ENCODE results near the gene GRIK4.

The GRIK4 gene

DNA sequence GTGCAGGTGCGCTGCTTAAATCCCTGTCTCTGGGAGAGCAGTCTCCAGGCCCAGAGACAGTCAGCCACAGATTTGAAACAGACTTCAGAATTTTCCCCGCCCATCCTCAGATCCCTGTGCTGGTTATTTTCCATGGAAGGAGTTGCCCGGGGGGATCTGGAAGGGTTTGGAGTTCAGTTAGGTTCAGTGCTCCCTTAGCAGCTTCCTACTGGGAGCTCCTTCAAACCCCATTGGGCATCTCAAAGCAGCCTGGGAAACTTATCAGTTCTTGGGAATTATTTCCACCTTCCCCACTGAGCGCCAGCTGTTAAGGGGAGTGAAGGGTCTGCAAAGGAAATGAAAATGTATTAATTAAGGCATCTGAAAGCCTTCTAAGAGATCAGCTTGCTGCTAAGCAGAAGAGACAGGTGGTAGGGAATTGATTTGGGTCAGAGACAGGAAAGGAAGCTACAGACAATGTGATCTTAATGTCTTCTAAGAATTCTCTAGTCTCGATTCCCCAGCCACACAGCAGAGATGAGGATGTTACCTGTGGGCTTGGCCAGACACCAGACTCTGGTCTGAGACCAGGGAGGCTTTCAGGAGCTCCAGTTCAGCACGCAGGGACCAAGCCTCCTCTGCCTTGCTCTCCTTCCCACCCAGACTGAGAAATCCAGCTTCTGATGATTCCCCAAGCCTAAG lies 406.2 kb downstream of the GRIK4 start:
- DNase-seq (ENCODE audit: low read depth): no peak

DNA sequence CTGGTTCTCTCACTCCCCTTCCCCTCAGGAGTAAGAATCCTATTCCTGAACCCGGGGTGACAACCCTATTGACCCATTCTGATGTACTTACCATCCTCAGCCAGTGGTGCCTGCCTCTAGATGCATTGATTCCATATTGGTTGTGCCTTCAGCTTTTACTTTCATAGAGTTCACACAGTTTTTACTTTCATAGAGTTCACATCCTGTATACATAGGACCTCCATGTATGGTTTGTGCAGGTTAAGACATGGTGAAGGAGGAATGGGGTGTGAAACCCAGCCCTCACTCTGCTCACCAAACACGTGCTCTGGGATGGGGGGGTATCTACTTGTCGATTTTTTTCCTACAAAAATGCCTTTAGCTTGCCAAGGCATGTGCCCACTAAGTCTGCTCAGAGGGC lies 406.7 kb downstream of the GRIK4 start:
- no peak for DNase-seq (ENCODE audit: low read depth)

DNA sequence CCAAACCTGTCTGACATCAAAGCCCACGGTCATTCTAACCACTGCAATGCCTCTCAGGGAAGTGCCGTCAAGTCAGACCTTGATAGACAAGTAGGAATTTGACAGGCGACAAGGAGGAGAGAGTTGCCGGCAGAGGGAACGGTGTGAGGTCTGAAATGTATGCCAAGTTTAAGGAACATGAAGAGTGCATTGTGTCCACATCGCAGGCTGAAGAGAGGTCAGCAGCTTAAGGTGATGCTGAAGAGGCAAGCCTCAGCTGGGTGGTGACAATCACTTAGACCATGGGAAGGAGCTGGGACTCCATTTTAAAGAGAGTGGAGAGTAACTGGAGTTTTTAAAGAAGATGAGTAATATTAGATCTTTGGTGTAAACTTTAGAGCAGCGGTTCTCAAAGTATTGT lies 407.5 kb downstream of the GRIK4 start:
- DNase-seq (ENCODE audit: low read depth): no peak

DNA sequence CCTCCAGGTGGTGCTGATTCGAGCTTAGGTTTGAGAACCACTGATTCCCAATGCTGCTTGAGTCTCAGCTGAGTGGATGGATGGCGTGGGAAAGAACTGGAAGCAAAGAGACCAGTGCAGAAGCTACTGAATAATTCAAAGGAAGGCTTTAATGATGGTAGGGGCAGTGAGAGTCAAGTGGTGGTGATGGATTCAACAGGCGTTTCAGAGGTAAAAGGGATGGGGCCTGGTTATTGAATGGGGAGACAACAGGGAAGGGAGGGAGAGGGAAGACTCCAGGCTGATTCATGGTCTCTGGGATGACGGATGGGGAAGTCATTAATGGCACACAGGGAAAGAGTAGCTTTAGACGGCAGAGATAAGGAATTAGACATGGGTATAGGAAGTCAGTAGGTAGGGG lies 408.0 kb downstream of the GRIK4 start:
- DNase-seq (ENCODE audit: low read depth): no peak

DNA sequence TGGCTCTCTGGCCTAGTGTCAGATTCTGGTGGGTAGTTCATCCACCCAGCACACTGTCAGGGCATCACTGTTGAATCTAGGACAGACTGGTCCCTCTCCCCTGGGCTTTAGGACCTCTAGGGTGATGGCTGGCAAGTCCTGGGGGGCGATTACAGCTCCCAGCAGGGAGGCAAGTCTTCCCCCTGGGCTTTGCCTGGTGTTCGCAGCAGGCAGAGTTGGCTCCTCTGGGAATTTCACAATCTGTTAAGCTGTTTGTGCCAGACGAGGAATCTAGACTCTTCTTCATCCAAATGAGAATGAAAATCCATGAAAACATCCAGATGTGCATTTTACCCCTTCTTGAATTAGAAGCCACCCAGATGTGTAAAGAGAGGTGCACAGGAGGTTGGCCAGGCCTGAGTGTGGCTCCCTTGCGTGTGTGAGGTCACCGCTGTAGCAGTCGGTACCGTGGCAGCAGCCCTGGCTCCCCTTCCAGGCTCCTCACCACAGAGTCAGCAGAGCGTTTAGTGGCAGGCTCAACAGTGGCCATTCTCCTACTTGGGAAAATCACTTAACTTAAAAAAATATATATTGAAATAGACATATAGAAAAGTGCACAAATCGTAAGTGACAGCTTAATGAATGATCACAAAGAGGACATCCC lies 412.4 kb downstream of the GRIK4 start:
- DNase-seq (ENCODE audit: low read depth): no peak

DNA sequence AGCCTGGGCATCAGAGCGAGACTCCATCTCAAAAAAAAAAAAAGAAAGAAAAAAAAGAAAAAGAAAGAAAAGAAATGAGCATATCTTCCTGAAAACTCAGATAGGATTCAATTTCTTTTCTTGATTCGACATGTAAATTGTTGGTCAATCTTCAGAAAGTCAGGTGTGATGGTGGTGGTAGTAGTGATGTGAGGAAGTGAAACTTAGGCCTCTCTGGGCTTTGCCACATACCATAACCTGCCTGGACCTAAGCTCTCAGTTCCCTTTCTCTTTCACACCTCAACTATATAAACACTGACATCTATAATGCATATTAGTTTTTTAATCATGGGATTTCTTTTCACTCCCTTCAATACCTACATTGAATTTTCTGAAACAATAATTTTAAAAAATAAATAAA lies 414.4 kb downstream of the GRIK4 start:
- DNase-seq (ENCODE audit: low read depth): no peak

DNA sequence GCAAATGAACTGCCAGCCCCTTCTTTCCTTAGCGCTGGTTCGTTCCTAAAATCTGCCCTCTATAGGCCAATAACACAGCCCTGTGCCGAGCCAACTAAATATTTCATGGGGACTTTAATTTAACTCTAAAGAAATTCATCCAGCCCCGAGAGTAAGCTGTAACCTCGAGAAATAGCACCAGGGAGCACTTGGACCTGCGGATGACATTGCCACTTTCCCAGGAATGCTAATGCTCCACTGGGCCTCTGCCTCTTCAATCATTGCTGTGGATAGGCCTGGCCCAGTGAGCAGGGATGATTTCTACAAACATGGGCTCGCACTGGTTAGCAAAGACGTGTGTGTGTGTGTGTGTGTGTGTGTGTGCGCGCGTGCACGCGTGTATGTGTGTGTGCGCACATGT lies 417.1 kb downstream of the GRIK4 start:
- no peak for DNase-seq (ENCODE audit: low read depth)

DNA sequence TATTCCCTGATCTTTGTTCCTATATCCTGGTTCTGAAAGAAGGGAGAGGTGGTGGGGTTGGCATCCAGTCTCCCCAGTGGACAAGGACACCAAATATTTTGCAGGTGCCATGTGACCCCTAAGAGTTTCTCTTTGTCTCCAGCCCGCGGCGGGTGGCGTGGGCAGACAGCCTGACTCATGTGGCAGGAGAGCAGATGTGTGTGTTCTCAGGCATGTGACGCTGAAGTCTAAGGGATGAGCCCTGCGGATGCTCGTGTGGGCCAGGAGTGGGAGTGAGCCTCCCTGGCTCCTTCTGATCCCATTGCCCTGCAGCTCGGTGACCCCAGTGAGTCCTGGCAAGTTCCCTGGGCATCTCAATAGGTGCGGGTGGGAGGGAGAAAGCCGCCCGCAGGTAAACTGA lies 417.5 kb downstream of the GRIK4 start:
- no peak for DNase-seq (ENCODE audit: low read depth)

DNA sequence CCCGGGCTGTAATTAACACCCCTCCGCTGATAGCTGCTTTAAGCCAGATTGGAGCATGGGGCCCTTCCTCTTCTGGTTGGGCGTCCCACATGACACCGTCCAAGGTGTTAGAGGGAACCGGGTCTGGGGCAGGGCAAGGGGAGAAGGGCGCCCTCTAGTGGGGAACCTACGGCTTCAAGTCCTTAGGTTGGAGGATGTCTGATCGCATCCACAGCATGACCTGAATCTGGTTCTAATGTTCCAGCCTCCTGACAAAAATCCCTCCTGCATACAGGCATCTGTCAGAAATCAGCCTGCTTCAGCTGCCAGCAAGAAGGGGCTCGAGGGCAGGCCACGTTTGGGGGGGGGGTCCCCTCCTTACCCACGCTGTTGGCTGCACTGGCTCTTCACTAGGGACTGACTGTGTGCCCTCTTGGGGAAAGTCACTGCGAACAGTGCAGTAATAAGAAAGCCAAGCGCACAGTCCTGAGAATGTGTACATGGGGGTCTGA lies 418.2 kb downstream of the GRIK4 start:
- no peak for DNase-seq (ENCODE audit: low read depth)

DNA sequence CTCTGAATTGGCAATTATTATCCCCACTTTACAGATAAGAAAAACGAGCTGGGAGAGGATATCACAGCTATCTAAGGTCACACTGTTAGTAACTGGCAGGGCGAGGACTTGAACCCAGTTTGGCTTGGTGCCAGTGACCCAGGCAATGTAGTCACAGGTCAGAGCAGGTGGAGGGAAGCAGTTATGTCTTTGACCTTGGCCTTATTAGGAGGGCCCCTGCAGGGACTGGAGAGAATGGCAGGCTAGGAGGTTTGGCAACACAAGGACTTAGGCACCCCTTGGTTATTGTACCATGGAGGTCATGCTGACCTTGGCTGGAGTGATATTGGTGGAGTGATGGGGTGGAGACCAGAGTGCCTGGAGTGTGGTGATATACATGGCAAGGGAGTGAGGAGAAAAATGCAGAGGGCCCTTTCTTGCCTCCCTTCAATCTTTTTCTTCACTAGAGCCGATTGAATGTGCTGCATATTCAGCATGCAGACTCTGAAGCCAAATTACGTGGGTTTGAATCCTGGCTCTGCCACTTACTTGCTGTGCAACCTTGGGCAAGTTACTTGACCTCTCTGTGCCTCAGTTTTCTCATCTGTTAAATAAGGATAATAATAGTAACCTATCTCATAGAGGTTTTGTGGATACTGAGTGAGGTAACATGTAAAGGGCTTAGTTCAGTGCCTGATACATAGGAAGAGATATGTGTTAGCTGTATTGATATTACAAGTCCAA lies 419.7 kb downstream of the GRIK4 start:
- DNase-seq (ENCODE audit: low read depth): no peak

DNA sequence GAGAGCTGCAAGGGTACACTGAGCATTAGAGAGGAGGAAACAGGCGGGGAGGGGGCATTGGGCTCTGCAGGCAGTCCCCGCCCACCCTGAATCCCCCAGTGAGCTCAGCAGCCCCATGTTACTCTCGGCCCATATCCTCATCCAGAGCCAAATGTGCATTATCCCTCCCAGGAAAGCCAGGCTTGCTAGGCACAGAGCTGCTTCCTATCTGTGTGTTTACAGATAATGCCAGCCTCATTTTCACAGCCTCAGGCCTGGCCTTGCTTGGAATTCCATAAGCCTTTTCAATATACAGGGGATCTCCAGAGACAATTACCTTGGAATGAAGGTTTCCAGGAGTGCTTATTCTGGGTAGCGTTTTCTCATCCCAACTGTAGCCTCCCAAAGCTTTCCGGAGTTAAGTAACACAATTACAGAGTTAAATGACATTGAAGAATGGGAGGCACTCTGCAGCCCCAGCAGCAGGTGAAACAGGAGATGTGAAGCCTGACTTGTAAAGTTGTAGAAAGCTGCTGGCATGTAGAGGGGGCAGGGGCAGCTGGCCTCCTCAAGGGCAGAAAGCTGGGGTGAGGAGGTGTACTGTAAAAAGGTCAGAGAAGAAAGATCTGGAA lies 420.9 kb downstream of the GRIK4 start:
- no peak for DNase-seq (ENCODE audit: low read depth)

DNA sequence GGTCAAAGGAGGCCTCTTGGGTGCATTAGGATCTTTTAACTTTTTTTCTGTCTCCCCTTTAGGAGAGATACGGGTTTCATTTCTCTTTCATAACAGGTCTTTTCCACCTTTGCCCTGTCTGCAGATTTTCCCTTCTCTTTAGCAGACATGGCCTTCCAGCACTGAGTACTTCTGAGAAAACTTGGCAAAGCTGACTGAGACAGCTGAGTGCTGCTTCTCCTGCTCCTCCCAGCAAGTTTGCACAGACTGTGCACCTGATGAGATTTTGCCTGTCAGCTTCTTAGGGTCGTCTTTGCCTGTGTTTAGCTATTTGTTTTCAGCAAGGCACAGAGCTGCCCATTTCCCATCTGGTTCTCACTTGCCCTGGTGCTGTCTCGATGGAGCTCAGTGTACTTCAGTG lies 424.8 kb downstream of the GRIK4 start:
- DNase-seq (ENCODE audit: low read depth): no peak

DNA sequence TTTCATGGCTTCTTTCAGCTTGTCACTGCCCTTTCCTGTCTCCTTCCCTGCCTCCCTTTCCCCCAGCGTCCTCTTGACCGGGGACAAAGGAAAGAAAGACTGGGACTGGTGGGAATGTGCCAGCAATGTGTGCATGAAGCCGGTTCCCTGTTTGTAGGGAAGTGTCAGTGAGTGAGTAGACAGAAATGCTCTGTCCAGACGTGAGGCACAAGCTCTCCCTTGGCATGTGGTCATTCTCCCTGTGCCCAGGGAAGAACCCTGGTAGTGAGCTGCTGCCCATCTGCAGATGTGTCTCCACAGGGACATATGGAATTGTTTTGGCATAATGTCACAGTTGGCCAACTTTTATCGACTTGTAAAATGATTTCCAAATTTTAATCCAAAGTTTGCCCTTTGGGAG lies 426.0 kb downstream of the GRIK4 start:
- DNase-seq (ENCODE audit: low read depth): no peak

DNA sequence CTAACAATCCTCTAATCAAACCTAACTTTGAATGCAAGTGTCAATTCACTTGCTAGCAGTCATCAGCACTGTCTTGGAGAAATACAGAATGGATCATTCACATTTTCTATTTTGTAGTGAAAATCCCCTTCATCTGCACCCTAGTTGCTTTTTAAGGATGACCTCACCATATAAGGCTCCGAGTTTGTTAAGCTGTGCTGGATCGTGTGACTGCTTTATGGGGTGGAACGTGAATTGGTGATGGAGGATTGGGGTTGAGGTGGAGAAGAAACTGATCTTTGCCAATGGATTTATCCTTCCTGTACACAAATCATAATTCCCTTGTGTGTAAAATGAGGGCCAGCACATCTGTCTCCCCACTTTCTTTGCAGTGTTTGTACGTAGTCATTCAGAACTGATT lies 426.7 kb downstream of the GRIK4 start:
- DNase-seq (ENCODE audit: low read depth): no peak

DNA sequence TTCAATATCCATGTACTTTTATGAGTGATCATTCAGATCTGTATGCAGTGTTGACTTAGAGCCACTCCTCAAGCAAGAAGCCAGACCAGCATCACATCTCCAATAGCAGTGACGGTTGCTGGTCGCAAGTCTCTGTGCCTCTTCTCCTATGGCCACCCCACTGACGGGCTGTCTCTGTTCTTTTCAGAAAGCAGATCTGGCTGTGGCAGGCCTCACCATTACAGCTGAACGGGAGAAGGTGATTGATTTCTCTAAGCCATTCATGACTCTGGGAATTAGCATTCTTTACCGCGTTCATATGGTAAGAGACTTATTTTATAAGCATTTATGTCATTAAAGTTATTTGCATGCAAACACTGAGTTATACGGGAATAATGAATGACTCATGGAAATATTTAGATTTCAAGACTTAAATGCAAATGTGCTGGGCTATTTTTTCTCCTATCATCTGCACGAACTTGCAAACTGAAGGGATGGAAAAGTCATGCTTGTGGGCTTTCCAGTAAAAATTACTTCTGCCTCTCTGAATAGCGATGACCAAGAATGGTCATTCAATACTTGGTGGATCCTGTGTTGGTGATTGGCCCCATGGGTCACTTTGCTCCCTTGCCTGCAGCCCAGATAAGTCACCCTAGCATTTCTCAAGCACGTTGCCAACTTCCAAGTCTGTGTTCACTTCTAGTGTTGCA lies 428.8 kb downstream of the GRIK4 start:
- DNase-seq (ENCODE audit: low read depth): no peak

DNA sequence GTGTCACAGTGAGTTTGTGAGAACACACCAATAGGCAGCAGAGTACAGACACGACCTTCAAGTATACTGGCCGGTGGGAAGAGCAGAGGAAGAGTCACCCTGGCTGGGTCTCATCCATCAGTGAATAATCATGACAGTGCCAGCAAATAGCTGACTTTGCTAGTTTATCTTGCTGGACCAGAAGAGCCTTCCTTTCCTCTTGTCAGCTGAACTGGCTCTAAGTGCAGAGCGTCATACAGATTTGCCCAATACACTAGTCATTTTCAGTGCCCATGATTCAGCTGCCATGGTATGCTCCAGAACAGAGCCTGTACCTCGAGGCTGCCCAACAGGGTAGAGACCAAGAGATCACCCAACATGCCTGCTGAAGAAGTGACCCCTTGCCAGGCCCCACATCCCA lies 429.5 kb downstream of the GRIK4 start:
- no peak for DNase-seq (ENCODE audit: low read depth)

DNA sequence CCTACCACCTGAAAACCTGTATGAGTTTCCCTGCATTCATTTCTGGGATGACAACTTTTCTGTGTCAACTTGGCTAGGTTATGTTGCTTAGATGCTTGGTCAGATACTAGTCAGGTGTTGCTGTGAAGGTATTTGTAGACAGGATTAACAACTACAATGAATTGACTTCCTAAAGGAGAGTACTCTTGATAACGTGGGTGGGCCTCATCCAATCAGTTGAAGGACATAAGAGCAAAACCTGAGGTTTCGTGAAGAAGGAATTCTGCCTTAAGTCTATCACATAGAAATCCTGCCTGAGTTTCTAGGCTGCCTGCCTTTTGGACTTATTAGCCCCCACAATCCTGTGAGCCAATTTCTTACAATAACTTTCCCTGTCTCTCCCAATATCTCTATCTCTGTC lies 431.2 kb downstream of the GRIK4 start:
- DNase-seq (ENCODE audit: low read depth): no peak

DNA sequence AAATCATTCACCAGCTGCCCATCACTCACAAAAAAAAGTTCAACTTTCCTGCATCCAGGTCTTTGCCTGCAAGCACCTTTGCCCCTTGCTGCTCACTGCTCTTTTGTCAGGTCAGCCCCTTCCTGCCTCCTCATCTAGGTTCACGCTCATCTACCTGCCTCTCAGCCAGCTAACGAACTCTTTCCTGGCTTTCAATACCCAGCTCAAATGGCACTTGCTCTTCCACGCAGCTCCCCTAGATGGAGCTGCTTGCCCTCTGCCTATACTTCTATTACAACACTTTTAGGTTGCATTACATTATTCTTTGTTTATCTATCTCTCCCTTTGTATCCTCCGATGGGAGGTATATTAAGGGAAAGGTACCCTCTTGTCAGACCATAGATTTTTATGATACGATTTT lies 433.5 kb downstream of the GRIK4 start:
- DNase-seq (ENCODE audit: low read depth): no peak

DNA sequence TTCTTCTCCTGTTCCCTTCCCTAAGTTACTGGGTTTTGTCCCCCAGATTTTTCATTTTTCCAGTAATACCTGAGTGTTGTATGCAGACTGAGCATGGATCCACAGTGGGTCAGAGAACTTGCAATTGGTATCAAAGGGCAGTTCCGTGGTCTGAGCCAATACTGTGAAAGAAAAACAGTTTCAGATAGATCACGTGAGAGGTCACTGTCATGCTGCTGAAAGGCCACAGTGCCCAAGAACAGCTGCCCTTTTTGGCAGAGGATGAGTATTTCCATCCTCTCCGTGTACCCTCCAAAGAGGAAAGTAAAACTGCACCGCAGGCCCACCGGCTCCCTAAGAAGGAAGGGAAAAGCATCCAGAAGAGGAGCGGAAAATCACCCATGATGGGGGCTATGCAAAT lies 439.3 kb downstream of the GRIK4 start:
- DNase-seq (ENCODE audit: low read depth): no peak

DNA sequence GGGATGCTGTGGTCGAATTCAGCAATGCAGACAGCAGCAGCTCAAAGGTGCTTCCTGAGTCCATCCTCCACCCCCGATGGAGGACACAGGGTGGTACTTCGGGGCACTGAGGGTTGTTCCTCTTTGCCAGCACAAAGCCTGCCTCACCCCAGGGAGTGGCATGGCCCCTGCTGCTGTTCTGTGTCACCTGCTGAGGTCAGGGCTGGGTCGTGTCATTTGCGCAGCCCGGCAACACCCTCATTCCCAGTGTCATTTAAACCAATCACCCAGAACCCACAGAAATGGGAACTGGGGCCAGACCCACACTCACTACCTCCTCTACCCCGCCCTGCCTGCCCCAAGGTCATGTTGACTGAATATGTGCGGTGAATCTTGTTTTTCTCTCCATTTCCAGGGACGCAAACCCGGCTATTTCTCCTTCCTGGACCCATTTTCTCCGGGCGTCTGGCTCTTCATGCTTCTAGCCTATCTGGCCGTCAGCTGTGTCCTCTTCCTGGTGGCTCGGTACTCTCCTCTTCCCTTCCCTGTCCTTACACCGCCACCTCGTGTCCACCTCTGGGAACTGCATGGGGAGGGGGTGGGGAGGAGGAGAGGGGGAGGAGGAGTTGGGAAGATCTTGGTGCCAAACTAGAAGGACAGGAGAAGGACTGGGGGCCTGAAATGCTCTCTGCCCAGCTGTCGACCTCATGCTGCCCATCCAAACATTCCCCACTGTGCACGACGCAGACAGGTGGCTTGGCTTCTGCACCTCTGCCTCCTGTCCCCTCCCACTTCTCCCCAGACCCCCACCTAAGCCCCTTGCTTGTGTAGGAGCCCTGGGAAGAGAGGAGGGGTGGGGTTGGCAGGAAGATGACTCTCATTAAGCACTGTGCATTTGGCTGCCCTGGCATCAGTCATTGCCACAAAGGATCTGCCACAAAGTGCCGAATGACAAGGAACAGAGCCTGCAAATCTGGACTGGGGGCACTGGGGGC lies 441.2 kb downstream of the GRIK4 start:
- DNase-seq (ENCODE audit: low read depth): peak; percentile 35

DNA sequence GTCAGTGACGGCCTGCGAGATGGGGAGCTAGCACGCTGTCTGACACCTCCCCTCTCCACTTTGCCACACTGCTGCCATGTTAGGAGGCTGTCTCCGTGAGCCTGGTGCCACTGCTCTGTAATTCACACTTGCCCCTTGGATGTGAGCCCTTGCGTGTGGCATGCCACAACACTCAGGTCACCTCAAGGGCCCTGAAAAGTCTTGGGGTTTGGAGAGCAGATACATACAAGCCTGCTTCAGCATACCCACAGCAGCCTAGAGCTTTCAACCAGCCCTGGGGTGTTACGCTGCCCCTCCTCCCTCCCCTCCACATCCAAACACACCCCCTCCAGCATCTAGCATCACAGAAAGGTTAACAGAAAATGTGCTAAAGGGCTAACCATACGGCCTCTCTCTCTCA lies 442.8 kb downstream of the GRIK4 start:
- no peak for DNase-seq (ENCODE audit: low read depth)
